ENCODE results near the gene BUD13. TPM values are rescaled to one million over a fixed set of nuclear protein-coding genes. Genes with fewer than 3 reads are reported as not detected.

BUD13 gene
- total and polyA plus RNA-seq, 10 of the 15 experiments (the other 5 are each of a cell fraction or from before 2014, with no cell fraction given): 10.9 to 36.5 (median 24.7) TPM

- TF ChIP-seq, protein P1, sequence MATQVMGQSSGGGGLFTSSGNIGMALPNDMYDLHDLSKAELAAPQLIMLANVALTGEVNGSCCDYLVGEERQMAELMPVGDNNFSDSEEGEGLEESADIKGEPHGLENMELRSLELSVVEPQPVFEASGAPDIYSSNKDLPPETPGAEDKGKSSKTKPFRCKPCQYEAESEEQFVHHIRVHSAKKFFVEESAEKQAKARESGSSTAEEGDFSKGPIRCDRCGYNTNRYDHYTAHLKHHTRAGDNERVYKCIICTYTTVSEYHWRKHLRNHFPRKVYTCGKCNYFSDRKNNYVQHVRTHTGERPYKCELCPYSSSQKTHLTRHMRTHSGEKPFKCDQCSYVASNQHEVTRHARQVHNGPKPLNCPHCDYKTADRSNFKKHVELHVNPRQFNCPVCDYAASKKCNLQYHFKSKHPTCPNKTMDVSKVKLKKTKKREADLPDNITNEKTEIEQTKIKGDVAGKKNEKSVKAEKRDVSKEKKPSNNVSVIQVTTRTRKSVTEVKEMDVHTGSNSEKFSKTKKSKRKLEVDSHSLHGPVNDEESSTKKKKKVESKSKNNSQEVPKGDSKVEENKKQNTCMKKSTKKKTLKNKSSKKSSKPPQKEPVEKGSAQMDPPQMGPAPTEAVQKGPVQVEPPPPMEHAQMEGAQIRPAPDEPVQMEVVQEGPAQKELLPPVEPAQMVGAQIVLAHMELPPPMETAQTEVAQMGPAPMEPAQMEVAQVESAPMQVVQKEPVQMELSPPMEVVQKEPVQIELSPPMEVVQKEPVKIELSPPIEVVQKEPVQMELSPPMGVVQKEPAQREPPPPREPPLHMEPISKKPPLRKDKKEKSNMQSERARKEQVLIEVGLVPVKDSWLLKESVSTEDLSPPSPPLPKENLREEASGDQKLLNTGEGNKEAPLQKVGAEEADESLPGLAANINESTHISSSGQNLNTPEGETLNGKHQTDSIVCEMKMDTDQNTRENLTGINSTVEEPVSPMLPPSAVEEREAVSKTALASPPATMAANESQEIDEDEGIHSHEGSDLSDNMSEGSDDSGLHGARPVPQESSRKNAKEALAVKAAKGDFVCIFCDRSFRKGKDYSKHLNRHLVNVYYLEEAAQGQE (IDR thresholded peaks at IDR 0.05; ENCODE audit: low read depth, low read length): no peak
- no peak for TF ChIP-seq SREBF1 (IDR thresholded peaks at IDR 0.05; ENCODE audit: low read length)
- TF ChIP-seq E2F8 (IDR thresholded peaks at IDR 0.05; ENCODE audit: low read depth, partially characterized antibody): no peak
- no peak for TF ChIP-seq CREM (IDR thresholded peaks at IDR 0.05; ENCODE audit: low read depth)
Observed at GRCh38 chr11:116716621-116717020, 56.2 kb downstream of the BUD13 start (continued).

DNA sequence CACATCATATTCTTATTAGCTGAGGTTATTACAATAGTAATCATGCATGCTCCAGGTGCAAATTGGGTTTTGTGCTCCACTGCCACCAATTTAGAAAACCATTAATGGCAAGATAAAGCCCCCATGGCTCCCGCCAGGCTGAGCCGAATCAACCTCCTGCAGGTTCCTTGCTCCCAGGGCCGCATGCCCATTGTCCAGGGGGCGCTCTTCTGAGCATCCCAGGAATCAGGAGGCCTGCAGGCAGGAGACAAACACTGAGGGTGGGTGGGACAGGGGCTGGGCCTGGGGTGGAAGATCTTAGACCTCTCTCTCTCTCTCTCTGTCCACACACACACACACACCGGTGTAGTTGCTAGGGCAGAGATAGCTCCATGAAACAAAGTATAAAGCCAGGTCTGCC lies 57.4 kb downstream of the BUD13 start:
- H3K36me3 ChIP-seq (ENCODE audit: control insufficient read depth in 2 of 2, insufficient read depth in 2 of 2, low read length in 1 of 2): no peaks in the 10 kb centered on the region
- ATAC-seq: no peak
- H3K27ac ChIP-seq (ENCODE audit: control insufficient read depth, insufficient read depth): no peak overlapping the region
- WGBS (ENCODE audit: insufficient coverage, insufficient replicate concordance, low lambda C conversion rate, missing lambda C conversion rate): 83% methylated on average over 5 of the region's 5 CpGs
- no peak overlapping the region for H3K9ac ChIP-seq (ENCODE audit: control insufficient read depth, insufficient read depth, low read length)
- CTCF ChIA-PET: interaction anchor here (1.1 to 3.0 kb wide), 3 partner anchors 13 to 24 kb away, joined by 3 to 14 read pairs (median 4); no protein-coding TSS in a partner anchor
- H3K4me3 ChIP-seq: no peak overlapping the region
- intact Hi-C loops (cut with micrococcal nuclease; ENCODE audit: unreplicated experiment): no loop called here
- TF ChIP-seq MYC (IDR thresholded peaks at IDR 0.05; ENCODE audit: insufficient read depth, insufficient read length, insufficient replicate concordance, low read length, severe bottlenecking) (no peak), CREM (IDR thresholded peaks at IDR 0.05; ENCODE audit: low read depth) (no peak), LARP7 (IDR thresholded peaks at IDR 0.05) (no peak), WRNIP1 (IDR thresholded peaks at IDR 0.05; ENCODE audit: borderline replicate concordance, low read depth, low read length) (no peak), CHD1 (IDR thresholded peaks at IDR 0.05; ENCODE audit: low read depth, low read length) (no peak), ESRRA (IDR thresholded peaks at IDR 0.05; ENCODE audit: low read length) (no peak), NR2C2 (IDR thresholded peaks at IDR 0.05; ENCODE audit: borderline replicate concordance, control insufficient read depth, insufficient read length, low read depth) (no peak), SIX5 (IDR thresholded peaks at IDR 0.05; ENCODE audit: low read depth, low read length, severe bottlenecking) (no peak)
- POLR2A ChIA-PET: no interaction called here
- no peak for DNase-seq (ENCODE audit: low read depth, low spot score)
- peaks cover 0 to 3% of the 10 kb centered on the region in 2 experiments; a peak in 3 of 4 replicates for H3K27me3 ChIP-seq (replicated peaks in 1 of 2; ENCODE audit: control insufficient read depth in 2 of 2, insufficient read depth in 2 of 2, low read length in 1 of 2)
- SMC1A ChIA-PET (ENCODE audit: uncharacterized antibody, unreplicated experiment): no interaction called here
- H3K4me2 ChIP-seq (ENCODE audit: control insufficient read depth, insufficient read depth): no peak overlapping the region
- H4K20me1 ChIP-seq (ENCODE audit: control insufficient read depth, insufficient read depth): no peaks in the 10 kb centered on the region
- H3K9me3 ChIP-seq (replicated peaks; ENCODE audit: control insufficient read depth, insufficient read depth, low read length): no peaks in the 10 kb centered on the region
- H3K4me1 ChIP-seq (ENCODE audit: control insufficient read depth, insufficient read depth, low read length): no peaks in the 10 kb centered on the region
- no peak overlapping the region for H2AFZ ChIP-seq (ENCODE audit: control insufficient read depth, low read depth, low read length)
- no peaks in the 10 kb centered on the region for H3K79me2 ChIP-seq (ENCODE audit: control insufficient read depth, insufficient read depth, low read length)
- no TSS peak for BruUV-seq (replicated peaks)
- RAD21 ChIA-PET (ENCODE audit: unreplicated experiment): no interaction called here
- no peak for FAIRE-seq
- in situ Hi-C loops (cut with MboI): no loop called here
